AG09309 (cell line): ENCODE data around the gene RPL36.

Source experiments
- DNase-seq: peaks from one replicate; pipeline ENCODE4 v3.0.0-alpha.2; 2010; ENCODE audit warnings: low read depth
- H3K4me3 ChIP-seq: 2 replicates; pipeline ENCODE4 v1.5.1; 2011; ENCODE audit warnings: mild to moderate bottlenecking, low read depth, low read length, moderate library complexity; ENCODE audit not compliant: control insufficient read depth
- CTCF ChIP-seq: IDR thresholded peaks from 2 replicates; pipeline ENCODE4 v1.5.1; 2011; ENCODE audit warnings: mild to moderate bottlenecking, low read depth, low read length, inconsistent platforms; ENCODE audit not compliant: insufficient read depth, control insufficient read depth; ENCODE audit errors: missing control alignments

Gene RPL36

GRCh38 chr19:5690125-5690954, at the start of gene RPL36:
TSS of gene RPL36 (plus strand) at chr19:5690295. CDS start at chr19:5690508, 213 bp downstream.
- peak; percentile 98 for TF ChIP-seq CTCF
- H3K4me3 ChIP-seq = peak within 1 kb of the TSS; percentile 92
- peak; percentile 73 for DNase-seq

GRCh38 chr19:5641171-5641570, 48.9 kb upstream of the RPL36 start:
- no peak overlapping the region for H3K4me3 ChIP-seq
- no peak for TF ChIP-seq CTCF
- DNase-seq = no peak

- no peak for TF ChIP-seq CTCF
- no peak overlapping the region for H3K4me3 ChIP-seq
- DNase-seq = no peak
Measured at GRCh38 chr19:5642204-5642603, 47.9 kb upstream of the RPL36 start.

GRCh38 chr19:5643060-5643459, 47.0 kb upstream of the RPL36 start:
- no peak for DNase-seq
- no peak overlapping the region for H3K4me3 ChIP-seq
- no peak for TF ChIP-seq CTCF

- no peak overlapping the region for H3K4me3 ChIP-seq
- peak; percentile 8 for DNase-seq
- no peak for TF ChIP-seq CTCF
Measured at GRCh38 chr19:5644037-5644436, 46.1 kb upstream of the RPL36 start.

- no peak overlapping the region for H3K4me3 ChIP-seq
- no peak for DNase-seq
- TF ChIP-seq CTCF = no peak
Measured at GRCh38 chr19:5645409-5645808, 44.7 kb upstream of the RPL36 start.
